GM19193 (cell line): ENCODE measurements around the gene IFTAP.

Experiments
- POLR2A ChIP-seq: IDR thresholded peaks from 4 replicates; pipeline ENCODE4 v1.6.1; 2011; ENCODE audit not compliant: insufficient read depth, insufficient read length; ENCODE audit errors: extremely low read depth

IFTAP gene

GRCh38 chr11:36684840-36685801, 90.8 kb downstream of the IFTAP start:
- TF ChIP-seq POLR2A, result no peak

GRCh38 chr11:36688132-36688531, 93.8 kb downstream of the IFTAP start:
- no peak for TF ChIP-seq POLR2A

GRCh38 chr11:36688571-36689291, 94.4 kb downstream of the IFTAP start:
- TF ChIP-seq POLR2A, result no peak

- no peak for TF ChIP-seq POLR2A
These were observed 95.1 kb downstream of the IFTAP start for GRCh38 chr11:36689442-36689841.

- no peak for TF ChIP-seq POLR2A
These were observed 98.4 kb downstream of the IFTAP start for GRCh38 chr11:36692704-36693103.

GRCh38 chr11:36693139-36693843, 99.0 kb downstream of the IFTAP start:
- no peak for TF ChIP-seq POLR2A

GRCh38 chr11:36695111-36695510, 100.8 kb downstream of the IFTAP start:
- TF ChIP-seq POLR2A, result no peak

GRCh38 chr11:36695571-36695970, 101.3 kb downstream of the IFTAP start:
- TF ChIP-seq POLR2A, result no peak

GRCh38 chr11:36696550-36696949, 102.2 kb downstream of the IFTAP start:
- no peak for TF ChIP-seq POLR2A

- no peak for TF ChIP-seq POLR2A
These were observed 105.0 kb downstream of the IFTAP start for GRCh38 chr11:36699271-36699670.

GRCh38 chr11:36700246-36700645, 105.9 kb downstream of the IFTAP start:
- TF ChIP-seq POLR2A, result no peak

- TF ChIP-seq POLR2A, result no peak
These were observed 108.2 kb downstream of the IFTAP start for GRCh38 chr11:36702330-36703054.

GRCh38 chr11:36703055-36703404, 108.7 kb downstream of the IFTAP start:
- no peak for TF ChIP-seq POLR2A
